HG02588 (cell line): ENCODE results near the gene GRM1.

ENCODE experiments used
- ATAC-seq: cut with Tn5 transposase; IDR thresholded peaks from one replicate; pipeline ENCODE4 v1.9.1; 2021; ENCODE audit warnings: mild to moderate bottlenecking, moderate library complexity; ENCODE audit not compliant: unreplicated experiment

GRM1 gene

DNA sequence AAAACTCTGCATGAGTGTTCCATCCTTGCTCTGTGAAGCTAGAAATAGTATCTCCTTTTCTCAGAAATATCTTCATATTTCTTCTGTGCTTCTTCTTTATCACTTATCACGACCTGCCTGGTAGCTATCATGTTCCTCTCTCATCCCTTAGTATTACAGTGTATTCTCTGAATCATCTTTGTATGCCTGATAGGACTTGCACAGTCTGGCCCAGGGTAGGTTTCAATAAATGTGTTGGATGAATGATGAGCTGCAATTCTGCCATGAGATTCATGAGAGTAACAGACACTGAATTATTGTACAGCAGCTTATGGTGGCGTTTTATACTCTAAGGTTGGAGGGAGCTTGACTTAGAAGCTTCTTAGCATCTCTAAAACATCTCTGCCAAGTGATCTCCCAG, 66.6 kb downstream of the GRM1 start:
- no peak for ATAC-seq

DNA sequence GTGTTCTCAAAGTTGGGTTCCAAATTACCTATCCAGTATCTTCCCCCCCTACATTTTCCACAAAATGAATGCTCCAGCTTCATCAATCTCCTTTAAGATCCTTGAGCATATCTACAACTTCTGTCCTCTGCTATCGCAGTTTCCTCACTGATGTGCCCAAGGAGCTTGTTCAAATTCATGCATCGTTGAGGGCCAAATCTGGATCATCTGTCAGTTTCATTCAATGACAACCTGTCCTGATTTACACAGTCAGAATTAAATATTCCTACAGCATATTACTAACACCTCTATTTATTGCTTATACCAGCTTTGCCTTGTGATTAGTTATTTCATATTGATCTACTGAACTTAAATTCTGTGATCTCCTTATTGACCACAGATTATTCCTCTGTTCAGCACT, 68.7 kb downstream of the GRM1 start:
- ATAC-seq = no peak

DNA sequence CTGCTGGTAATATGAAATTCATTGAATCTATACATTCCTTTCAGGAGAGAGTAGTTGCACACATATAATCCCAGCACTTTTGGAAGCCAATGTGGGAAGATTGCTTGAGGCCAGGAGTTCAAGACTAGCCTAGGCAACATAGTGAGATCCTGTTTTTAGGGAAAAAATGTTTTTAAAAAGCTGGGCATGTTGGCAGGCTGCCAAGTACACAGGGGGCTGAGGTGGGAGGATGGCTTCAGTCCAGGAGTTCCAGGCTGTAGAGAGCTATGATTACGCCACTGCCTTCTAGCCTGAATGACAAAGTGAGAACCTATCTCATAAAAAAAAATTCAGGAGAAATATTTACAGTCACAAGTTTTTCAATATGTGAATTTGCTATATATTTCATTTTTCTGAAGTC, 71.9 kb downstream of the GRM1 start:
- ATAC-seq = no peak

DNA sequence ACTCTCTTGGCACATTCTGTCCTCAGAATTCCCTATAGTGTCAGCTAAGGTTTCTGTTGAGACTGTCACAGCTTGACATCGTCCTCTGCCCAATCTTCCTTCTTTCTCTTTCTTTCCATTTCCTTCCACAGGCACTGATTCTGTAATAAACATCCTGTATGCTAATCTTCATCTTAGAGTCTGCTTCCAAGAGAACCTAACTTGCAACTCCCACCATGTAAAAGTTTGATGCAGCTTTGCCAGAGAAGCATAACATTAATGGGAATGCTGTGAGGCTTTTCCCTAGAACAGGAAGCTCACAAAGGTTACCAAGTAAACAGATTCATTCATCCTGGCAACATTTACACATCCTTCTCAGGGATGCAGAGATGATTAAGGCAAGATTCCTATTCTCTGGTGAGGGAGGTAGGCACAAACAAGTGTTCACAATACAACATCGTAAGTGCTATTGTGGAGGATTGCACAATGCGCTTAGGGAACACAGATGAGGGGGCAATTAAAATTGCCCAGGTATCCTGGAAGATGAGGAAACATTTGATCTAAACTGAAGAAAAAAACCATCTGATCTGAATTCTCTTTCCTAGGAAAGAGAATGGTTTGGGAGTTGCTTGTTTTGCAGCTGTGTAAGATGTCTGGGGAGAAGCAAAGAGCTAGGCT, 74.7 kb downstream of the GRM1 start:
- no peak for ATAC-seq

DNA sequence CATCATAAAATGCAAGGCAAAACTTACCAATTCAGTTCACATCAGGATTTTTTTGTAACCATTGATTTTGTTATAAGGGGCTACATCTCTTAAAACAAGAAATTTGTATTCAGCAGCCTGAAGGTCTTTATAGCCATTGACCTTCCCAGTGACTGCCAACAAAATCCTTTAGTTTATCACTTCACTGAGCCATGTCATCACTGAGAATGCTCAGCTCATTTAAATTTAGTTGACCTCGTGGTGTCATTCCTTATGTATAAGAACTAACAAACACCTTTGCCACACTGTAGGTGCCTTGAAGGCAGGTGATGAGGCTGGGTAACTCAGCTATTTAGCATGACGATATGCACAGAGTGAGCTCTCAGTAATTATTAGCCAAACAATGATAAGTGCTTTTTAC, 77.7 kb downstream of the GRM1 start:
- ATAC-seq = no peak

DNA sequence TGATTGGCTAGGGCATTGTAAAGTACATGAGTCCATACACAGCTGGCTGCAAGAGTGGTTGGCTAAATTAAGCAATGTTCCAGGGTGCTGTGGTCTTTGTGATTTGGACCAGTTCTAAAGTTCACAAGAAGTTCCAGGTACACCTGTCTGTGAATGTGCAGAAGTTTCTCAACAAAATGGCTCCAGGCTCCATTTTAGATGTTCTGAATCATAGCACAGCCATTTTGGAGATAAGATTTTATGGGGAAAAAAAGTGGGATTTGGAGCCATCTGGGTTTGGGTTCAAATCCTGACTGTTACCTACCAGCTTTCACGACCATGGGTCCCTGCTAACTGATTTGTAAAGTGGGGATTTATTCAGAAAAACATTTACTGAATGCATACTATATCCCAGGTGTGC, 82.1 kb downstream of the GRM1 start:
- no peak for ATAC-seq

DNA sequence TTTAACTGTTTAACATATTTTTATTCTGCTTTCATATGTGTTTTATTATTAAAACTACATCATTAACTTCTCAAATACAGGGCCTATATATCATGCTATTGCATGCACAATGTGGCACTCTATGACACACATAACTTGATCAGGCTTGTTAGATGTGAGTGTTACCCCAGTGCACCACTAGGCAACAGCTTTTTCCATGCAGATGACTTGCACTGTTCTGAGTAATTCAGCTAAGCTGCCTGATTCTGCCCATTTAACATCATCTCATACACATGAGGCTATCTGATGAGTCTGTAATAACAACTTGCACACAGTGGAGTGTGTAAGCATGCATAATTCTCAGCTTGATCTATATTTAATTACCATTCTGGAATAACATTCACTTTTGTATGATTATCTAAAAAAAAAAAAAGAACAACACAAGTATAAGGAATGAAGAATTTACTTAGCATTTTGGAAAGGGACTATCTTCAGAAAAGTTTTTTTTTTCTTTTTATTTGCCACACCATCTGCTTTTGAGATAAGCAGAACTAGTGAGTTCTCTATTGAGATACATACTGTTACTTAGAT, 83.1 kb downstream of the GRM1 start:
- ATAC-seq = no peak

DNA sequence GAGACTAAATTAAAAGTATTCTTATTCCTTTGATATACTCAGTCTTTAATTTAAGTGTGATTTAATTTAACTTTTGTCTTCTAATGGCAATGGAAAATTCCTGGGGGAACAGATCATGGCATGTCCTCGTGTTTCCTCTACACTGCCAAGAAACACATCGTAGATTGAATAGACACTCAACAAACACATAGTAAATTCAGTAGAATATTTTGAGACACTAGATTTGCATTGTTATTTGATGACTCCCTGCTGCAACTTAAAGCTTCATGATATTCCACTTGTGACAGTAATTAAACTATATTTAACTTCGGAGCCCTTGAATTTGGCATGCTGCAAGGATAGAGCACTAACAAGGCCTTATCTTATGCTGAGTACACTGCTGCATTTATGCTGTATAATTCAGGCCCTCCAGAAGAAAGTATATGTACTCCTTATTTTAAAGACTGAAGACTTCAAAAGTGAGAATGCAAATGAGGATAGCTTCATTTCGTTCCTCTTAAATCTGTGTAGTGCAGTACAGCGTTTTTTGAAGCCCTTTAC, 84.3 kb downstream of the GRM1 start:
- no peak for ATAC-seq

DNA sequence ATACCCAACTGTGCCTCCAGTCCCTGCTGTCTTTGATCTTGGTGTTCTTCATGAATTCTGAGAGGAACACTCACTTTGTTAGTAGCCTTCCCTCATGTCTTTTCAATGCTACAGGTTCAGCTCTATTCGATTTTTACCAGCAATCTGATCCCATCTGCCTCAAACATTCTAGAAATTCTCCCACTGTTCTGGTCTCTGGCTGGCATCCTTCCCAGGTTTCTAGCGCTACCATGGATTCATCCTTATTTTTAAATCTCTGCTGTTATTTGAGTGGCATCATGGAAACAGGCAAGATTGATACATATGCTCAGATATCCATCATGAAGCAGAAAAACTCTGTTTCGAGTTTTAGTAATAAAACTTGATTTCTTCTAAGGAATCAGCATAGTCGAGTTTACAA, 94.8 kb downstream of the GRM1 start:
- no peak for ATAC-seq

DNA sequence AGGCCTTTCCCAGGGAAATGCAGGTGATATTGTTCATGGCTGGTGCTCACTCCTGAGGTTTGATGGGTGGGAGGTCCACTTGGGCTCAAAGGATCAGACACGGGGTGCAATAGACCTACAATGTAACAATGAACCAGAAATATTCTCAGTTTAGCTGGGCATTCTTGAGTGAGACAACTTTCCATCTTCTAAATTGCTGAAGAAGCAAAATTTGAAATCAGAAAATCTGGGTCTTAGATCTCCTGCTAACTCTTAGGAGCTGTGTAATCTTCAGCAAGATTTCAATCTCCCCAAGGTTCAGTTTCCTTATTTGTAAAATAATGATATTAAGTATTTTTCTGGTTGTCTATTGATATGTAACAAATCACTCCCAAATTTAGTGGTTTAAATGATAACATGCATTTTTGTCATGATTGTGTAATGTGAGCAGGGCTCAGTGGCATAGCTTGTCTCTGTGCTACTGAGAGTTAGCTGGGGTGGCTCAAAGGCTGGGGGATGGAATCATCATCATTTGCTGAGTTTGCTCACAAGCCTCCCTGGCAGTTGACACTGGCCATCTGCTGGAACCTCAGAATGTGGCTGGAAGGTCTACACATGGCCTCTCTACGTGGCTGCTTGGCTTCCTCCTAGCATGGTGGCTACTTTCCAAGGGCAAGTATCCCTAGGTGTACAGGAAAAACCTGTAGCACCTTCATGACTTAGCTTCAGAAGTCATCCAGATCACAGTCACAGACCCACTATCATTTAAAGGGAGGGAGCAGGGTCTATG, 98.8 kb downstream of the GRM1 start:
- no peak for ATAC-seq

DNA sequence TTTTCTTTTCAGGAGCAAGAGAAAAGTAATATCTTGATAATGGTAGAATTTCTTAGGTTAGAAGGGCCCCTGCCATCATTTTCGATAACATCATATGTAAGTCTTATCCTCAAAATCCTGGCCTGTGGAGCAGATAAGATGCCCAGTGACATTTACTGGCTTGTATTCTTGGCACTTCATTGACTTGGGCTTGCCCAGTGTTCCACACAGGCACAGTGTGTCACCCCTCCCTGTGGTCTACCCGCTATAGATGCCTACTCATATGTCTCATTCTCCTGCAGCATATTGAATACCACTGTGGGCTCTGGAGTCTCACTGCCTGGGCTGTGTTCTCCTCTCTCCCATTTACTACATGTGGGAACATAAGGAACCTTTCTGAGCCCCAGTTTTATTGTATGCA, 105.0 kb downstream of the GRM1 start:
- ATAC-seq = no peak

DNA sequence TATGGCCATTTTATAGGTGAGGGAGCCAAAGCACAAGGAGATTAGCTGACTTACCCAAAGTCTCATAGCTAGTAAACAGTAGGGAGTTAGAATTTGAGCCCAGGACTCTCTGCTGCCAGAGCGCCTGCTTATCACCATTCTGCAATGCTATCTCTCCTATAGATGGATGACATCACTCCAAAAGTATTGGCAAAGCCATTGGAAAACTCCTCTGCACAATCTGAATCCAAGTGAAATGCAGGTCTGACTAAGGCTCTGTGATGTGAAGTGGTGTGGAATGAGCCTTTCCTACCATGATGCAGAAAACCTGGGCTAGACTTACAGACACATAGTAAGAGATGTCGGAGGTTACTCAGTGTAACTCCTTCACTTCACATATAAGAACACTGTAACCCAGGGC, 106.3 kb downstream of the GRM1 start:
- ATAC-seq = no peak

DNA sequence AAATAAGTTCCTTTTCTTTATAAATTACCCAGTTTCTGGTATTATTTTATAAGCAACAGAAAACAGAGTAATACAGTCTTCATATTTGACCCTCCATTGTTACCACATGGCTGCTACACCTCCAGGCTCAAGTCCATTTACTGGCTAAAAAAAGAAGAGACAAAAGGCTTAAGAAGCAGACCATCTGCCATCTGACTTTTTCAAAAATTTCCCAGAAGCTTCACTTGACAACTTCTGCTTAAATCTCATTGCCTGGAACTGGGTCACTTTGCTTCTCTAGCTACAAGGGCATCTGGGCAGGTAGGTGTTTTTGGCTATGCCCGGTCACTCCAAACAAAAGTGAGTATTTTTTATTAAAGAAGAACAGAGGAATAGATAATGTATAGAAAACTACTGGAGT, 118.0 kb downstream of the GRM1 start:
- no peak for ATAC-seq

DNA sequence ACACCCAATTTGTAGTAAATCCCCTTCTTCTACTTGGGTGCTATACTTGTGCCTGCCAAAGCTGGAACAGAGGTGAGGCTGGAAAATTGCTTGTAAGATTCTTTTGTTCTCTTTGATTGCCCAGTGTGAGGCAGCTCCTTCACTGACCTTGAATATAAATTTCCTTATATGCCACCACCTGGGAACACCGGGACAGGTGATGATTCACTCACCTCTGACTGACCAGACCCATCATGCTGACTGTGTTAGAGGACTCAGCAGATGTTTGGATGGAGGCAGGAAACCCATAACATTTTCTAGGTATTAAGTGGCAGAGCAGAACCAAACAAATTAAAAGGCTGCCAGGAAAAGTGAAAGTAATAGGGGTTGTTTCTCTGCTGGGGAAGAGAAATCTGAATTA, 120.9 kb downstream of the GRM1 start:
- ATAC-seq = no peak

DNA sequence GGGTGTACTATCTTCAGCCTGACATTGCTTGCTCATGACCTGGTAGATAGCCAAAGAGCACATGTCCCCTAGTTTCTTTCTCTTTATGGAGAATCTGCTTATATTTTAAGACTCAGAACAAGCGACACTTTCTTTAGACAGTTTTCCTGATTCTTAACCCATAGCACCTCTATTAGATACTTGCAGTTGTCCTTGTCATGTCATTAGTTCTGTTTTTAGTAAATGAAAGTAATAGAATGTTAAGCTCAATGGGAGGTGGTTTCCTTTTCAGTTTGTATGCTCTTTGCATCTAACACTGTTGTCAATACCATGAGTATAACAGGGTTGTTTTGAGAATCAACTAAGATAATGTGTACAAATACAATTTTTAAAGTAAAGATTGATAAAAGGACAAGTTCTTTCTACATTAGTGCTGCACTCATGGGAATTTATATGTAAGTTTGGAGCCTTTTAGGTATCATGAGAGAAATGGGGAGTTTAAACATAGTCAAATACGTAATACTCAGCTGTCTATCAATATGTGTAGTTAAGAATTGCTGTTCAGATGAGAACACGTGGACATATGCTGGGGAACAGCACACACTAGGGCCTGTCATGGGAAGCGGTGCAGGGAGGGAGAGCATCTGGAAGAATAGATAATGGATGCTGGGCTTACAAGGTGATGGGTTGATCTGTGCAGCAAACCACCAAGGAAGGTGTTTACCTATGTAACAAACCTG, 124.3 kb downstream of the GRM1 start:
- ATAC-seq = peak; percentile 99

DNA sequence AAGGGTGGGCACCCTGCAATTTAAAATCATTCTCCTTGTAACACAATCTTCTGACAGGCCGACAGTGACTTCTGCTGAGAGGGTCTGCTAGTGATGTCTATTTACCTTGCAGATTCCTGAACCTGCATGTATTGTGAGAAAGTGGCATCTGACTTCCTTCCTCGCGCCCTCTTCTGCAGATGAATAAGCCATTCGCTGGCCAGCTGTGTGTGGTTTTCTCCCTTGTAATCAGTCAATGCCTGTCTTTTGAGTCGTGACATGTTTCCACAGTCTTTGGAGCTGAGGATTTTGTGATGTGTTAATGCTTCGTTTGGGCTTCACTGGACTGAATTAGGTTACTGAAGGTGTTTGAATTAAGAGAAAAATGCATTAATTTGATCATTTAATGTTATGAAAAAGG, 125.3 kb downstream of the GRM1 start:
- no peak for ATAC-seq

DNA sequence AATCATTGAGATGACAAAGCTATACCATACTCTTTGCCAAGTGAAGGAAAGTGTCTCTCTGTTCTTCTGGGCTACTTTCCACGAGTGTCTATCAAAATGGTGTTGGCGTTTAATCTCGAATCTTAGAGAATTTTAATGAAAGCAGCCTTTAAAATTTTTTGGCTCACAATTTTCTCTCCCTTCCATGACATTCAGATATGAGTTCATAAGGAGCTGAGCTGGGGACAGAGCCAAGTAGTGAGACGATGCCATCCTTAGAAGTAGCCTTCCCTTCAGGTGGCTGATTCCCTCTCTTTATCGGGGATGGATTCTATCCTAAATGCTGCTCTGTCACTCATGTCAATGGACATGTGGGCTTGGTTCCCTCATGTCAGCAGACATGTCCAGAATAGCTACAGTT, 132.8 kb downstream of the GRM1 start:
- ATAC-seq = no peak

DNA sequence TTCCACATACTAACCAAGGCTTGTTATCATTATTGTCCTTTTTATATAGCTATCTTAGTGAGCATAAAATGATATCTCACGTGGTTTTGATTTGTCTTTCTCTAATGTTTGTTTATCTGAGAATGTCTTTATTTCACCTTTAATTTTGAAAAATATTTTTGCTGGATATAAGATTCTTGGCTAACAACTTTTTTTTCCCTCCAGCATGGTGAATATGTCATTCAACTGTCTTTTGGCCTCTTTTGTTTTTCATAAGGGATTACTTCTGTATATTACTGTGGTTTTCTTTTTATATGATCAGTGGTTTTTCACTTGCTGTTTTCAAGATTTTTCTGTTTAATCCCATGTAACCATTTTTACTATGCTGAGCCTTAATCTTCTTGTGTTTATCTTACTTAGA, 141.0 kb downstream of the GRM1 start:
- no peak for ATAC-seq

DNA sequence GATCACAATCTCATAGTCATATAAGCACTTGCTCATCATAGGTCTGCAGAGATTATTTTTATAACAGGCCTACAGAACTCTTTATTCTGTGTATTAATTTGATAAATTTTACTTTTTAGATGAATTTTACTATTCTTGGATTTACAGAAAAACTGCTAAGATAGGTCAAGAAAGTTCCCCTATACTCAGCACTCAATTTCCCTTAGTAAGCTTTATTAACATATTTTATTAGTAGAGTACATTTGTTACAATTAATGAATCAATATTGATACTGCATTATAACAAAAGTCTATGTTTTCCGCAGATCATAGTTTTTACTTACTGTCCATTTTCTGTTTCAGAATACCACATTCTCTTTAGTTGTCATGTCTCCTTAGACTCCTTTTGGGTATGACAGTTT, 148.9 kb downstream of the GRM1 start:
- no peak for ATAC-seq

DNA sequence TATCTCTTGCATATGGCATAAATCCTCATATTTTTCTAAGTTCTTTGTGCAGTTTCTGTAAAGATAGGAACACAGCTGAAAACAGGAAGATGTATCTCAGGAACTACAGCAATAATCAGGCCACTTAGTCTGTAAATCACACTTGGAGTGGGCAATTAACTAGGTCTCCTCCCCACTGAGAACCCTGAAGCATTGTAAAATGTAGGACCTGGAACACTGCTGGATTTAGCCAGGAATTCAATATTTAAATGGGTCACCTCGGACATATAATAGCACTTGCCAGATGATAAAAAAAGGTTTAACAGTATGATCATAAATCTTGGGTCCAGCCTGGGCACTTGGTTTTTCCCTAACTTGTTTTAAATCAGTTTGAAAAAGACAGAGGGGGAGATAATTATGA, 155.0 kb downstream of the GRM1 start:
- ATAC-seq = no peak

DNA sequence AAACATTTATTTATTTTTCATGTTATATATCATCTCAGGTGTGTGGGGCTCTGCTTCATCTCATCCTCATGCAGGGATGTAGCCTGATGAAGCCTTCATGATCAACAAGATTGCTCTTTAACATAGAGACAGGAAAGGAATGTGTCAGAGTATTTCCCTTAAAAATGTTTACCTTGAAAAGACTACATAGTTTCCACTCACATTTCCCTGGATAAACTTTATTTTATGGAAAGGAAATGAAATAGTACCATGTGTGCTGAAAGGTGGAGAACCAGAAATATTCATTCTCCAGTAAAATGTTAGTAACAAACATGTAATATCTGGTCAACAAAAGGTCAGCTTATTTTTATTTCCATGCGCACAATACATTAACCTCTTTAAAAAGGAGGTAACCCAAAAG, 155.8 kb downstream of the GRM1 start:
- ATAC-seq = no peak

DNA sequence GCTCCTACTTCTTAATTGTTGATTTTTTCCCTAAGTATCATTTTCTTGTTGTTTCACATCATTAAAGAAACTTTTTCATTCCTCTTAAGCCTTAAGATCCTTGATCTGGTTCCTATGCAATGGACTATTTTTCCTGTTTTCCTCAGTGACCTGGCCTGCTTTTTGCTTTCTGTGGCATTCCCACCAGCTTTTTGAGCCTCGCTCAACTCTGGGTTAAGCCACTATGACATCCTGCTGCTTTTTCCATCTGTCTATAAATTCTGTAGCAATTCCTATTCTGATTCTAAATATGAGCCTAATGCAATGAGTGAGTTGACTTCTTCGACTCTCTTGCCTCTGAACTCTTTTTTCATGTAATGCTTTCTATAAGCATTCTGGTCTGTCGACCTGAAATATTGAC, 160.3 kb downstream of the GRM1 start:
- no peak for ATAC-seq
